MM.1S (cell line): ENCODE results near the gene GPR4.

Experiments used
- DNase-seq: peaks from one replicate; pipeline ENCODE4 v3.0.0-alpha.2; 2015
- H2AFZ ChIP-seq: fragments of 300-600 bp; sonication (generic); 2 replicates; pipeline ENCODE4 v1.6.0; 2016; ENCODE audit warnings: antibody characterized with exemption, low read length
- H3F3A ChIP-seq: fragments of 300-600 bp; sonication (generic); 2 replicates; pipeline ENCODE4 v1.6.1; 2016; ENCODE audit warnings: mild to moderate bottlenecking, antibody characterized with exemption, low read length, moderate library complexity, mixed read lengths; ENCODE audit not compliant: insufficient read depth
- H3K27ac ChIP-seq: fragments of 300-600 bp; sonication (generic); 2 replicates; pipeline ENCODE4 v1.5.1; 2016; ENCODE audit warnings: mild to moderate bottlenecking, low read length
- H3K27me3 ChIP-seq: fragments of 300-600 bp; sonication (generic); replicated peaks from 2 replicates; pipeline ENCODE4 v1.6.0; 2016; ENCODE audit warnings: low read length; ENCODE audit not compliant: insufficient read depth
- H3K36me3 ChIP-seq: fragments of 300-600 bp; sonication (generic); replicated peaks from 2 replicates; pipeline ENCODE4 v1.6.1; 2016; ENCODE audit warnings: mild to moderate bottlenecking, low read length, mixed read lengths; ENCODE audit not compliant: insufficient read depth
- H3K4me1 ChIP-seq: fragments of 300-600 bp; sonication (generic); 2 replicates; pipeline ENCODE4 v1.6.1; 2016; ENCODE audit warnings: low read length, mixed read lengths
- H3K4me2 ChIP-seq: fragments of 300-600 bp; sonication (generic); 2 replicates; pipeline ENCODE4 v1.6.0; 2016; ENCODE audit warnings: low read depth, low read length
- H3K4me3 ChIP-seq: fragments of 300-600 bp; sonication (generic); 2 replicates; pipeline ENCODE4 v1.5.1; 2016; ENCODE audit warnings: low read length, mixed read lengths
- H3K79me2 ChIP-seq: fragments of 300-600 bp; sonication (generic); 2 replicates; pipeline ENCODE4 v1.6.1; 2016; ENCODE audit warnings: mixed run types, low read length, mixed read lengths
- H3K9ac ChIP-seq: fragments of 300-600 bp; sonication (generic); 2 replicates; pipeline ENCODE4 v1.6.1; 2016; ENCODE audit warnings: low read length, mixed read lengths
- H3K9me2 ChIP-seq: fragments of 300-600 bp; sonication (generic); replicated peaks from 2 replicates; pipeline ENCODE4 v1.6.1; 2016; ENCODE audit warnings: mild to moderate bottlenecking, low read length, mixed read lengths; ENCODE audit not compliant: insufficient read depth
- H3K9me3 ChIP-seq: fragments of 300-600 bp; sonication (generic); replicated peaks from 2 replicates; pipeline ENCODE4 v1.6.1; 2016; ENCODE audit warnings: mild to moderate bottlenecking, low read length, mixed read lengths; ENCODE audit not compliant: insufficient read depth
- H4K20me1 ChIP-seq: fragments of 300-600 bp; sonication (generic); 2 replicates; pipeline ENCODE4 v1.6.1; 2016; ENCODE audit warnings: mild to moderate bottlenecking, low read length, moderate library complexity, mixed read lengths; ENCODE audit not compliant: insufficient read depth
- EZH2 ChIP-seq: fragments of 300-600 bp; sonication (generic); optimal IDR thresholded peaks from 2 replicates; pipeline ENCODE3; 2017; ENCODE audit warnings: low read depth, mild to moderate bottlenecking, antibody characterized with exemption, low read length, mixed read lengths
- EZH2phosphoT487 ChIP-seq: fragments of 300-600 bp; sonication (generic); IDR thresholded peaks from 2 replicates; pipeline ENCODE4 v1.6.1; 2018; ENCODE audit warnings: antibody characterized with exemption, low read length
- TF ChIP-seq, protein P1 (sequence below): fragments of 300-600 bp; sonication (generic); IDR thresholded peaks from 2 replicates; pipeline ENCODE4 v1.5.1; 2016; ENCODE audit warnings: antibody characterized with exemption, low read length, mixed read lengths

The GPR4 gene

DNA sequence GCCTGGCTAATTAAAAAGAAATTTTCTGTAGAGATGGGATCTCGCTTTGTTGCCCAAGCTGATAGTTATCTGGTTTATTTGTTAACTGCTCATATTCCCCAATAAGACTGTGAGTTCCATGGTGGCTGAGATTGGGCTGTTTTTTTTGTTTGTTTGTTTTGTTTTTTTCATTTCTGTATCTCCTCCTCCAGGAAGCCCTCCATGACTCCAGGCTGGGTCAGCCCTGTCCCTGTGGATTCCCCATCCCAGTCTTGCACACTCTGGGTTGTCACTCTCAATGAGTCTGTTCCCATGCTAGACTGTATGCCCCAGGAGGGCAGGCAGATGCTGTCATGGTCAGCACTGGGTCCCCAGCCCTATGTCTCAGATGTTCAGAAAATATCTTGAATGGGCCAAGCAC, 34.3 kb upstream of the GPR4 start:
- Histone ChIP-seq H3K4me2 (no peak overlapping the region), H3K36me3 (no peaks in the 10 kb centered on the region), H3K27ac (no peak overlapping the region), H2AFZ (no peak overlapping the region), H4K20me1 (no peaks in the 10 kb centered on the region), H3K4me1 (peaks cover 4% of the 10 kb centered on the region; the same call in 1 of the 2 replicates), H3F3A (peaks cover 8% of the 10 kb centered on the region), H3K4me3 (no peak overlapping the region), H3K9me3 (no peaks in the 10 kb centered on the region), H3K27me3 (no peaks in the 10 kb centered on the region), H3K79me2 (no peaks in the 10 kb centered on the region), H3K9ac (no peak overlapping the region), H3K9me2 (no peaks in the 10 kb centered on the region)
- TF ChIP-seq EZH2: no peak
- TF ChIP-seq EZH2phosphoT487: no peak
- TF ChIP-seq, protein P1, sequence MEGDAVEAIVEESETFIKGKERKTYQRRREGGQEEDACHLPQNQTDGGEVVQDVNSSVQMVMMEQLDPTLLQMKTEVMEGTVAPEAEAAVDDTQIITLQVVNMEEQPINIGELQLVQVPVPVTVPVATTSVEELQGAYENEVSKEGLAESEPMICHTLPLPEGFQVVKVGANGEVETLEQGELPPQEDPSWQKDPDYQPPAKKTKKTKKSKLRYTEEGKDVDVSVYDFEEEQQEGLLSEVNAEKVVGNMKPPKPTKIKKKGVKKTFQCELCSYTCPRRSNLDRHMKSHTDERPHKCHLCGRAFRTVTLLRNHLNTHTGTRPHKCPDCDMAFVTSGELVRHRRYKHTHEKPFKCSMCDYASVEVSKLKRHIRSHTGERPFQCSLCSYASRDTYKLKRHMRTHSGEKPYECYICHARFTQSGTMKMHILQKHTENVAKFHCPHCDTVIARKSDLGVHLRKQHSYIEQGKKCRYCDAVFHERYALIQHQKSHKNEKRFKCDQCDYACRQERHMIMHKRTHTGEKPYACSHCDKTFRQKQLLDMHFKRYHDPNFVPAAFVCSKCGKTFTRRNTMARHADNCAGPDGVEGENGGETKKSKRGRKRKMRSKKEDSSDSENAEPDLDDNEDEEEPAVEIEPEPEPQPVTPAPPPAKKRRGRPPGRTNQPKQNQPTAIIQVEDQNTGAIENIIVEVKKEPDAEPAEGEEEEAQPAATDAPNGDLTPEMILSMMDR: no peak
- DNase-seq: no peak

DNA sequence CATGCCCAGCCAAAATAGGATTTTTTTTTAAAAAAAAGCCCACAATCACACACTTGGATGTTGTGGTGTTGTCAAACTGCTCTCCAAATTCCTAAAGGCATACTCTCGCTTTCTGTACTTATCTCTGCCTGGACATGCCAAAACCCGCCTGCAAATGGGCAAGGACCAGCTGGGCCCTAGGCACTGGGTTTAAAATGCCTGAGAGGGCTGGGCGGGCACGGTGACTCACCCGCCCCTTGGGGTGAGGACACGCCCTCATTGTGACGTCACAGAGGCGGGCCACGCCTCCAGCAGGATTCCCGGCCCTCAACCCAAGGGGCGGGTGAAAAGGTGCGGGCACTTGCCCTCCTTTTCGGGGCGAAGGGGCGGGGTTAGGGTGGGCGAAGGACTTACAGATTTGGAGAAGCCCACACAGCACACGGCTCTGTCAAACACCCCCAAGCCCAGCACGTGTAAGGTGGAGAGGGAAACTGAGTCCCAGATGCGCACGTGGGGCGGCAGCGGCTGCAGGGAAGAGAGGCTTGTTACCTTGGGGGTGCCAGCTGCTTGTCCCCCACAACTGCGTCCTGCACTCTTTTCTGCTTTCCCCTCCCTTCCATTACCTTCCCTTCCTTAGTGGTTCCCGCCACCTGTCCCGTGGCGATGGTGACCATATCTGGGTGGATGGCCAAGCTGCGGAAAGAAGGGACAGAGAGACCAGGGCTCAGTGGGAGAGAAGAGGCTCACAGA, 30.6 kb upstream of the GPR4 start:
- H3K36me3 ChIP-seq: no peaks in the 10 kb centered on the region
- no peak overlapping the region for H3K9ac ChIP-seq
- H3K79me2 ChIP-seq: no peaks in the 10 kb centered on the region
- no peak for DNase-seq
- no peaks in the 10 kb centered on the region for H3K9me3 ChIP-seq
- no peak for TF ChIP-seq EZH2phosphoT487
- TF ChIP-seq EZH2: no peak
- TF ChIP-seq, protein P1: no peak
- peaks cover 7% of the 10 kb centered on the region; the same call in 1 of the 2 replicates for H3F3A ChIP-seq
- no peak overlapping the region for H2AFZ ChIP-seq
- H4K20me1 ChIP-seq: no peaks in the 10 kb centered on the region
- no peaks in the 10 kb centered on the region for H3K9me2 ChIP-seq
- H3K4me2 ChIP-seq: no peak overlapping the region
- peaks cover 8% of the 10 kb centered on the region; the same call in 1 of the 2 replicates for H3K4me1 ChIP-seq
- H3K27ac ChIP-seq: no peak overlapping the region
- H3K27me3 ChIP-seq: no peaks in the 10 kb centered on the region
- no peak overlapping the region for H3K4me3 ChIP-seq

DNA sequence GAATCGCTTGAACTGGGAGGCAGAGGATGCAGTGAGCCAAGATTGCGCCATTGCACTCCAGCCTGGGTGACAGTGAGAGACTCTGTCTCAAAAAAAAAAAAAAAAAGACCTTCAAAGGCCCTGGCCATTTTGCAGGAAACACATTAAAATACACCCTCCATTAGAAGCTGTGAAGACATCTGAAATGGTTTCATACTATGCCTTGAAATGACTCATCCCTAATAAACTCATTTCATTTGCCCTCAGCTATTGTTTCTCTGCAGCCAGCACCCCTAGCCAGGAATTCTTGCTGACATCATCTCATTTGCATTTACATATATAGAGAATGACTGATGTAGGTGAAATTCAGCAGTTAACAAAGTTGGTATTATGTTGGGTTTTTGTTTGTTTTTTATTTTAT, 28.5 kb upstream of the GPR4 start:
- peak; percentile 48 for DNase-seq
- Histone ChIP-seq H3K9ac (no peak overlapping the region), H3K4me2 (no peak overlapping the region), H4K20me1 (no peaks in the 10 kb centered on the region), H3K27ac (peak overlapping the region; percentile 46; the same call in 1 of the 2 replicates), H3K4me3 (no peak overlapping the region), H3F3A (peaks cover 7% of the 10 kb centered on the region; the same call in 1 of the 2 replicates), H2AFZ (no peak overlapping the region), H3K4me1 (peaks cover 8% of the 10 kb centered on the region; the same call in 1 of the 2 replicates), H3K79me2 (no peaks in the 10 kb centered on the region), H3K9me3 (no peaks in the 10 kb centered on the region), H3K9me2 (no peaks in the 10 kb centered on the region), H3K36me3 (no peaks in the 10 kb centered on the region), H3K27me3 (no peaks in the 10 kb centered on the region)
- TF ChIP-seq EZH2phosphoT487 (no peak), EZH2 (no peak)
- TF ChIP-seq, protein P1: no peak
